ENCODE data around the gene CAMK1. TPM values are rescaled to one million over a fixed set of nuclear protein-coding genes. Genes with fewer than 3 reads are reported as not detected.

Gene CAMK1
- total and polyA plus RNA-seq, 2 of the 4 experiments (the other 2 are of a cell fraction): 33.3 to 36.4 TPM

GRCh38 chr3:9793161-9793781, 23.5 kb upstream of the CAMK1 start:
- Histone ChIP-seq H3K79me1 (ENCODE audit: low read depth in 1 of 2, low read length in 2 of 2) (peaks cover 39 to 58% of the 10 kb centered on the region in 2 experiments), H3K56ac (ENCODE audit: extremely low read depth, insufficient read depth, low read length) (peak overlapping the region; percentile 96), H2AK5ac (ENCODE audit: low read depth, low read length) (peak overlapping the region; percentile 100), H4K91ac (ENCODE audit: insufficient read depth, low read depth, low read length) (peak overlapping the region; percentile 87), H3K23ac (ENCODE audit: low read depth, low read length) (peak overlapping the region; percentile 93), H3K27ac (ENCODE audit: insufficient read depth, low read length) (peak overlapping the region; percentile 95), H2BK15ac (ENCODE audit: low read depth, low read length) (peak overlapping the region; percentile 54; the same call in 1 of the 3 replicates), H3K9me1 (ENCODE audit: insufficient read depth, low read length) (peaks cover 15% of the 10 kb centered on the region), H2BK120ac (ENCODE audit: low read depth, low read length) (peak overlapping the region; percentile 28; the same call in 1 of the 2 replicates), H3K36me3 (ENCODE audit: control insufficient read depth, insufficient read depth, low read length) (peaks cover 33% of the 10 kb centered on the region), H3K14ac (replicated peaks; ENCODE audit: low read depth, low read length) (peak overlapping the region; percentile 99), H4K20me1 (ENCODE audit: insufficient read depth, low read length) (peaks cover 26% of the 10 kb centered on the region; the same call in 1 of the 2 replicates), H3K4me1 (ENCODE audit: control insufficient read depth, insufficient read depth, low read length) (peaks cover 9% of the 10 kb centered on the region), H3K9me3 (ENCODE audit: control insufficient read depth, insufficient read depth, low read length) (no peaks in the 10 kb centered on the region), H3K4ac (ENCODE audit: low read depth, low read length) (peak overlapping the region; percentile 97), H2AK9ac (replicated peaks; ENCODE audit: low read depth, low read length, poor library complexity) (peak overlapping the region; percentile 95), H3K4me3 (ENCODE audit: insufficient read depth, low read depth, low read length) (peak overlapping the region; percentile 88), H2BK5ac (ENCODE audit: low read depth, low read length, poor library complexity, severe bottlenecking) (peak overlapping the region; percentile 85), H2AFZ (replicated peaks; ENCODE audit: low read length, poor library complexity) (peak overlapping the region; percentile 94), H4K8ac (ENCODE audit: low read depth in 2 of 2, low read length in 2 of 2) (peak overlapping the region; percentile 84 to 88), H4K5ac (ENCODE audit: low read depth, low read length) (peak overlapping the region; percentile 90), H3K4me2 (ENCODE audit: low read depth, low read length) (peak overlapping the region; percentile 83), H3K18ac (ENCODE audit: low read depth, low read length) (peak overlapping the region; percentile 26), H2BK20ac (ENCODE audit: low read depth, low read length) (no peak overlapping the region), H3K27me3 (ENCODE audit: control insufficient read depth, insufficient read depth, low read length) (no peaks in the 10 kb centered on the region), H3K9ac (ENCODE audit: low read depth, low read length) (peak overlapping the region; percentile 96)
- ChIA-PET CTCF (interaction anchor here (0.7 to 0.9 kb wide), 2 partner anchors 71 to 78 kb away, joined by 3 to 5 read pairs; no protein-coding TSS in a partner anchor), POLR2A (ENCODE audit: unreplicated experiment) (interaction anchor here (0.5 kb wide), 1 partner anchor 35 kb away, joined by 3 read pairs; no protein-coding TSS in a partner anchor)
- BruUV-seq (replicated peaks): no TSS peak
- intact Hi-C loops (cut with micrococcal nuclease): loop anchor here (5.0 kb wide), 1 partner anchor 61 kb away; the partner anchor contains the start of gene BRPF1
- in situ Hi-C loops (cut with MboI; ENCODE audit: low sequenced_read_pairs): no loop called here
- TF ChIP-seq POLR2A (IDR thresholded peaks at IDR 0.05; ENCODE audit: low read depth, low read length) (peak; percentile 13), MAZ (IDR thresholded peaks at IDR 0.05; ENCODE audit: borderline replicate concordance, low read depth, low read length) (peak; percentile 5; the same call in 1 of the 2 replicates), FOS (IDR thresholded peaks at IDR 0.05; ENCODE audit: low read depth, low read length) (no peak), RAD21 (IDR thresholded peaks at IDR 0.05; ENCODE audit: low read length) (no peak)
- dilution Hi-C loops (cut with HindIII; ENCODE audit: low sequenced_read_pairs, unreplicated experiment): no loop called here
- 0% methylated on average over 5 of the region's 23 CpGs; no CpG with 5 or more reads in 1 of the 2 experiments for WGBS, 2 experiments (ENCODE audit: extremely low coverage in 2 of 2, insufficient read length in 1 of 2)
- ATAC-seq (ENCODE audit: low read depth) (peak; percentile 14), DNase-seq (peak; percentile 44)

Data from IMR-90 (cell line).